Neural progenitor cell (in vitro differentiated cells): ENCODE data around the gene LMF1.
"Not testable (repeated sequence)": the region's sequence is repeated elsewhere in the genome, so short reads cannot be mapped to it uniquely, and the experiment has no call there.

ENCODE experiments used
- EZH2phosphoT487 ChIP-seq: fragments of 200-600 bp; sonication (generic); IDR thresholded peaks from 2 replicates; pipeline ENCODE4 v1.6.1; 2017; ENCODE audit warnings: antibody characterized with exemption
- TF ChIP-seq, protein P1 (sequence below): fragments of 200-600 bp; sonication (generic); IDR thresholded peaks from 2 replicates; pipeline ENCODE4 v1.5.1; 2017; ENCODE audit warnings: antibody characterized with exemption, mild to moderate bottlenecking

DNA sequence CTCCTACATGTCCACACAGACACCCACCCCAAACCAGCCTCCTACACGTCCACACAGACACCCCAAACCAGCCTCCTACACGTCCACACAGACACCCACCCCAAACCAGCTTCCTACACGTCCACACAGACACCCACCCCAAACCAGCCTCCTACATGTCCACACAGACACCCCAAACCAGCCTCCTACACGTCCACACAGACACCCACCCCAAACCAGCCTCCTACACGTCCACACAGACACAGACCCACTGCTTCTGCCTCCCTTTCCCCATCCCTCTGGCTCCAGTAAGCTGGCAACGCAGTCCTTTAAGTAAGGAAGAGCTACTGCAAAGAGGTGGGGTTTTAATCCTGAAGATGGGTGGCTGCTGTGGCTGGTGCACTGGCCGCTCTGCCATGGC, 17.0 kb downstream of the LMF1 start:
- TF ChIP-seq, protein P1, sequence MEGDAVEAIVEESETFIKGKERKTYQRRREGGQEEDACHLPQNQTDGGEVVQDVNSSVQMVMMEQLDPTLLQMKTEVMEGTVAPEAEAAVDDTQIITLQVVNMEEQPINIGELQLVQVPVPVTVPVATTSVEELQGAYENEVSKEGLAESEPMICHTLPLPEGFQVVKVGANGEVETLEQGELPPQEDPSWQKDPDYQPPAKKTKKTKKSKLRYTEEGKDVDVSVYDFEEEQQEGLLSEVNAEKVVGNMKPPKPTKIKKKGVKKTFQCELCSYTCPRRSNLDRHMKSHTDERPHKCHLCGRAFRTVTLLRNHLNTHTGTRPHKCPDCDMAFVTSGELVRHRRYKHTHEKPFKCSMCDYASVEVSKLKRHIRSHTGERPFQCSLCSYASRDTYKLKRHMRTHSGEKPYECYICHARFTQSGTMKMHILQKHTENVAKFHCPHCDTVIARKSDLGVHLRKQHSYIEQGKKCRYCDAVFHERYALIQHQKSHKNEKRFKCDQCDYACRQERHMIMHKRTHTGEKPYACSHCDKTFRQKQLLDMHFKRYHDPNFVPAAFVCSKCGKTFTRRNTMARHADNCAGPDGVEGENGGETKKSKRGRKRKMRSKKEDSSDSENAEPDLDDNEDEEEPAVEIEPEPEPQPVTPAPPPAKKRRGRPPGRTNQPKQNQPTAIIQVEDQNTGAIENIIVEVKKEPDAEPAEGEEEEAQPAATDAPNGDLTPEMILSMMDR, result not testable (repeated sequence)
- not testable (repeated sequence) for TF ChIP-seq EZH2phosphoT487
